ENCODE data around the gene HDHD3.

GRCh38 chr9:113355040-113355596, 21.7 kb downstream of the HDHD3 start:
- TF ChIP-seq CTCF (conservative IDR thresholded peaks at IDR 0.05 in 1 of 2, IDR thresholded peaks at IDR 0.05 in 1 of 2; ENCODE audit: extremely low read depth in 1 of 2, insufficient read depth in 1 of 2, low read depth in 1 of 2, low read length in 2 of 2) = no peak
- TF ChIP-seq EZH2 (IDR thresholded peaks at IDR 0.05; ENCODE audit: borderline replicate concordance, low read length) = no peak

Data from mammary epithelial cell (primary cell).